ENCODE measurements around the gene SFT2D3.
"Not testable (repeated sequence)": the region's sequence is repeated elsewhere in the genome, so short reads cannot be mapped to it uniquely, and the experiment has no call there.

The SFT2D3 gene

DNA sequence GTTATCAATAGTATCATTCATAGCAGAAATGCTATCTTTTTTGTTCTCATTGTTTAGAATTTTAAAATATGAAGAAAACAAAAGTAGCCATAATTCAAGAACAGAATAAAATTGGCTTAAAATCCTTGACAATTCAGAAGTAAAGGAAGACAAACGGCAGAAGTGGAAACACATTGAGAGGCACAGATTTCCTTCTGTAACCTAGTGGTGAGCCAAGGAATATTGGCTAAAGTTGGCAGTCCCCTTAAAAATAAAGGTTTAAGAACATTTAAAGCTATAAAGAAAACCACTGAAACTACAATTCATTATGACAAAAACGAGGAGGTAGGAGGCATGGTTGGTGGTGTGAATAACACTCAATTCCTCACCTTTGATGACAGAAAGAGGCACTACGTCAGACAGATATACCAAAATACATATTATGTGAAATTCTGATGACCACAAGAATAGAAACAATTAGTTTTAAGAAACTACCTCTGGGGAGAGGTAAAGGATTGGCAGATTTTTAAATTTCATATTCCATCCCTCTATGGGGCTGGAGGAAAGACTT is 42.3 kb downstream of the SFT2D3 start:
- no peak for DNase-seq (ENCODE audit: low read depth in 2 of 2)

DNA sequence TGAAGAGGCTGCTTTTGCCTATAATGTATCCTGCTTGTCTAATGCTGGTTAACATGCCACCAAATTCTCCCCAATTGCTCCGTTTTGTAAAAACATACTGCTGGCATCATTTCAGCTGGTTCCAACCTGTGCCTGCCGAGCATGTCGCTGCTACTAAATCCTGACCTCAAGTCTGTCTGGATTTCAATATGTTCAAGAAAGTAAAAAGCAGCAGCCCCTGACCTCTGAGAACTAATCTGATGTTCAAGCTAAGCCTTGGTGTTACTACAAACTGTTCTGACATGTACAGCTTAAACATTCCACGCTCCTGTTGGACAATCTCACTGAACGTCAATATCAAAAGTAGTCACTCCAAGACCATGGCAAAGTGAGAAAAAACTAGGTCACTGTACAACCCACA is 46.3 kb downstream of the SFT2D3 start:
- DNase-seq (ENCODE audit: low read depth in 2 of 2), result no peak

DNA sequence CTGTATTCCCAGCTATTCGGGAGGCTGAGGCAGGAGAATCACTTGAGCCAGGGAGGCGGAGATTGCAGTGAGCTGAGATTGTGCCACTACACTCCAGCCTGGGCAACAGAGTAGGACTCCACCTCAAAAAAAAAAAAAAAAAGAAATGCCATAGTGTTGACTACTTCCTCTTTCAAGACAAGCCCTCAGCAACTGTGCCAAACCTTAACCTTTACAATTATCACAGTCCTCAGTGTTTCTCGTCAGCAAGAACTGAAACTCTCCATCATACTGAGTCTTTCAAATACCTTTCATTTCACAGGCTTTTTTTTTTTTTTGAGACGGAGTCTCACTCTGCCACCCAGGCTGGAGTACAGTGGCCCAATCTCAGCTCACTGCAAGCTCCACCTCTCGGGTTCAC is 48.2 kb downstream of the SFT2D3 start:
- DNase-seq (ENCODE audit: low read depth in 2 of 2), result not testable (repeated sequence)

DNA sequence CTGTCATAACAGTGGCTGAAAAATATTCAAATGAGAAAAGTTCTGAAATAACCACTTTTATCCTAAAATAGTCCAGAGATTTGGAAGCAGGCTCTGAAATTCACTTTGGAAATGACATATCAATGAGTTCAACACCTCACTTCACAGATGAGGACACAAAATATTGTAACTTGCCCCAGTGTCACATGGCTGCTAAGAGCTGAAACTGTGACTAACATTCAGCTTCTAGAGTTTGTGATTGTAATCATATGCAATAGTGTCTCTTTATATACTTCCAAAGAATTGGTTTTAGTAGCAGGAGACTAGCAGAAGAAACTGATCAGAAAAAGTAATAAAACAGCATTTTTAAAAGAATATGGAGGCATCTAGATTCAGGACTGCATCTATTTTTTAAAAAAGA is 52.1 kb downstream of the SFT2D3 start:
- no peak for DNase-seq (ENCODE audit: low read depth in 2 of 2)

DNA sequence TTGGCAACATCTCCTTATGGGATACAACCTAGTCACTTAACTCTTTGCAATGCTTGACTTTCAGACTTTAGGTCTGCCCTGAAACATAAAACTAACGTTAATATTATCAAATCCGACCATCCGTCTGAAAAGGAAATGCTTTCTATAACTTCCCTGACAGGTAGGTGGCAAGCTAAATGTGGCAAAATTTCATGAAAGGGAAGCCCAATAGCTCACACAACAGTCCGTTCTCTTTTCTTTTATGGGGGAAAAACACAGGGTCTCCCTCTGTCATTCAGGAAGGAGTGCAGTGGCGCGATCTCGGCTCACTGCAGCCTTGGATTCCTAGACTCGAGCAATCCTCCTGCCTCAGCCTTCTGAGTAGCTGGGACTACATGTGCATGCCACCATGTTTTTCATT is 52.9 kb downstream of the SFT2D3 start:
- DNase-seq (ENCODE audit: low read depth in 2 of 2), result no peak

All from activated CD8-positive, alpha-beta memory T cell treated with anti-CD3 and anti-CD28 coated beads for 4 hours (primary cell).